Neutrophil (primary cell): ENCODE data around the gene MAP3K13.

Experiments used
- H3K27ac ChIP-seq: fragments of 200-600 bp; sonication (generic); 2 replicates; pipeline ENCODE4 v1.5.1; 2016; ENCODE audit warnings: mild to moderate bottlenecking, moderate library complexity
- H3K27me3 ChIP-seq: fragments of 200-600 bp; sonication (generic); 2 replicates; pipeline ENCODE4 v1.6.0; 2016; ENCODE audit warnings: mild to moderate bottlenecking
- H3K36me3 ChIP-seq: fragments of 200-600 bp; sonication (generic); 2 replicates; pipeline ENCODE4 v1.5.1; 2017
- H3K4me1 ChIP-seq, 2 experiments: fragments of 200-600 bp in 1 of 2; sonication (generic) in 1 of 2; 1 replicate in 1 of 2; 2 replicates in 1 of 2; pipeline versions ENCODE4 v1.5.1 to v1.6.1; 2013 to 2016; ENCODE audit warnings: low read depth in 1 of 2, low read length in 1 of 2, mild to moderate bottlenecking in 1 of 2, moderate library complexity in 1 of 2; ENCODE audit not compliant: control insufficient read depth in 1 of 2, insufficient read depth in 1 of 2
- H3K4me3 ChIP-seq, 2 experiments: fragments of 200-600 bp in 1 of 2; sonication (generic) in 1 of 2; 1 replicate in 1 of 2; 2 replicates in 1 of 2; pipeline ENCODE4 v1.5.1; 2013 to 2016; ENCODE audit warnings: low read depth in 1 of 2, low read length in 1 of 2, mild to moderate bottlenecking in 1 of 2, moderate library complexity in 1 of 2
- H3K9me3 ChIP-seq: fragments of 200-600 bp; sonication (generic); 2 replicates; pipeline ENCODE4 v1.5.1; 2016
- TF ChIP-seq, protein P1 (sequence below): fragments of 200-600 bp; sonication (generic); IDR thresholded peaks from 2 replicates; pipeline ENCODE4 v1.5.1; 2016; ENCODE audit warnings: antibody characterized with exemption

The MAP3K13 gene

DNA sequence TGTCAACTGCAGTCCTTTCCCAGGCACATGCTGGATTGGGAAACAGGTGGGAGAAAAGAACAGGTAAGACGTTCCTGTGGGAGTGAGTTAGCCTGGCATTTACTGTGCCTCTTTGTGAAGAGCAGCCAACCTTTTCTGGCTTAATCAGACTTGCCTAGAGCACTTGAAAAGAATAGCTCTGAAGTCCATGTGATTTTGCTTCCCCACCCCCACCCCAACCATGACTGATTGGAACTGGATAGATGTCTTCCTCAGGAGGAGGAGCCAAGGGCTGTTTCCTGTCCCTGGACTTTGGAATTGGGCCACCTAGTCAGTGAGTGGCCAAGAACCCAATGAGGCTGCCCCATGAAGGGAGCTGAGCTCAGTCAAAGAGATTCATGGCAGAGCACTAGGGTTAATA, 140.6 kb downstream of the MAP3K13 start:
- Histone ChIP-seq H3K36me3 (no peaks in the 10 kb centered on the region), H3K4me3 (no peak overlapping the region), H3K27me3 (peaks cover 7% of the 10 kb centered on the region), H3K4me1 (peaks cover under 1 to 8% of the 10 kb centered on the region in 2 experiments), H3K9me3 (no peaks in the 10 kb centered on the region), H3K27ac (no peak overlapping the region)
- TF ChIP-seq, protein P1, sequence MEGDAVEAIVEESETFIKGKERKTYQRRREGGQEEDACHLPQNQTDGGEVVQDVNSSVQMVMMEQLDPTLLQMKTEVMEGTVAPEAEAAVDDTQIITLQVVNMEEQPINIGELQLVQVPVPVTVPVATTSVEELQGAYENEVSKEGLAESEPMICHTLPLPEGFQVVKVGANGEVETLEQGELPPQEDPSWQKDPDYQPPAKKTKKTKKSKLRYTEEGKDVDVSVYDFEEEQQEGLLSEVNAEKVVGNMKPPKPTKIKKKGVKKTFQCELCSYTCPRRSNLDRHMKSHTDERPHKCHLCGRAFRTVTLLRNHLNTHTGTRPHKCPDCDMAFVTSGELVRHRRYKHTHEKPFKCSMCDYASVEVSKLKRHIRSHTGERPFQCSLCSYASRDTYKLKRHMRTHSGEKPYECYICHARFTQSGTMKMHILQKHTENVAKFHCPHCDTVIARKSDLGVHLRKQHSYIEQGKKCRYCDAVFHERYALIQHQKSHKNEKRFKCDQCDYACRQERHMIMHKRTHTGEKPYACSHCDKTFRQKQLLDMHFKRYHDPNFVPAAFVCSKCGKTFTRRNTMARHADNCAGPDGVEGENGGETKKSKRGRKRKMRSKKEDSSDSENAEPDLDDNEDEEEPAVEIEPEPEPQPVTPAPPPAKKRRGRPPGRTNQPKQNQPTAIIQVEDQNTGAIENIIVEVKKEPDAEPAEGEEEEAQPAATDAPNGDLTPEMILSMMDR: no peak

DNA sequence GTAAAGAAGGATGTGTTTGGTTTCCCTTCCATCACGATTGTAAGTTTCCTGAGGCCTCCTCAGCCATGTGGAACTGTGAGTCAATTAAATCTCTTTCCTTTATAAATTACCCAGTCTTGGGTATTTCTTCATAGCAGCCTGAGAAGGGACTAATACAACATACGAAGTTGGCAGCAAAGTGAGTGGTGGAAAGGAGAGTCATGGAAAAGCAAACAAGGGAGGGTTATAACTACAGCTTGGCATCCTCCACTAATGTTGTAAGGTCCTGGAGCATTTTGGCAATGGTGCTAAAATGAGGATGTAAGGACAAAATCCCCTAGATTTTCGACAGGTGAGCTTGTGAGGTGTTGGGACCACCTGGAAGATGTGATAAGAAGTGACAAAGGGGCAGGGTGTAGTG, 141.7 kb downstream of the MAP3K13 start:
- Histone ChIP-seq H3K27ac (no peak overlapping the region), H3K27me3 (peaks cover under 1% of the 10 kb centered on the region), H3K4me1 (no peaks in the 10 kb centered on the region), H3K36me3 (no peaks in the 10 kb centered on the region), H3K9me3 (no peaks in the 10 kb centered on the region), H3K4me3 (no peak overlapping the region)
- TF ChIP-seq, protein P1: no peak

DNA sequence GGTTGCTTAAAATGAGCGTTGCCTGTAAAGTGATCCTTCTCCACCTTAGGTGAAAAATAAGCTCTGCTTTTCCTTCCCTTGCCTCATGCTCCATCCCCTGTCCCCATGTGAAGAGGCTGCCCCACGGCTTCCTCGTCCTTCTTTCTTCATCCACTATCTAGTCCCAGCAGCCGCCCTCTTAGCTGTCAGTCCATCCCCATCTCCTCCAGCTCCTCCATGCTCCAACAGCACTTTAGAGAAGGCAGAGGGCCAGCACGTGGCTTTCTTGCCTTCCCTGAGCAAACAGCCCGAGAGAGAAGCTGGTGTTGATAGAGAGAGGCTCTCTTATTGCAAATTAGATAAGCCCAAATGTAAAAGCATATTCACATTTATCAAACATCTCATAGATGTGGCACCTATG, 144.9 kb downstream of the MAP3K13 start:
- Histone ChIP-seq H3K4me1 (no peaks in the 10 kb centered on the region), H3K36me3 (no peaks in the 10 kb centered on the region), H3K4me3 (no peak overlapping the region), H3K27ac (no peak overlapping the region), H3K27me3 (no peaks in the 10 kb centered on the region), H3K9me3 (no peaks in the 10 kb centered on the region)
- TF ChIP-seq, protein P1: no peak

DNA sequence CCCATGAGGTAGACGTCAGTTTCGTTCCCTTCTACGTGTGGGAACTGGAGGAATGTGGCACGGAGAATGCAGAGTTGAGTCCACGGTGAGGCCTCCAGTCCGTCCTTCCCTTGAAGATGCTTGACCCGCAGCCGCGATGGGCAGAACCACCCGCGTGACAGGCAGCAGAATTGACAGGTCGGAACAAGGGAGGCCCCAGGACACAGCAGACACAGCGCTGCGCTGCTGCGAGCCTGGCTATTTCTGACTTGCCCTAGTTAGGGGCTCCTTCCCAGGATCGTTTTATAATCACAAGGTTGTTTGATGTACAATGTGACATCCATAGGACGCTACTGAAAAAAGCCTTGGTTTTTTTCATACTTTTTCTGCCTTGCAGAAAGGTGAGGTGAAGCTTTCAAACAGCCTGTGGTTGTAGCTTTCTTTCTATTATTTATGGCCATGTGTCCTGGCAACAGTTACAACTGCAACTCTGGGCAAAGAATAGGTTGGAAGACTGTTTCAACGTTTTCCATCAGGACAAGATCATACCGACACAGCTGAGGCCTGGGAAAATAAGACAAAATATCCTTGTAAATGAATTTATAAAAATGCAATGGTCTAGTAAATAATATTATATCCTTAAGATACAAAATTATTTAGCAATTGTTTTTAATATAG, 145.5 kb downstream of the MAP3K13 start:
- Histone ChIP-seq H3K9me3 (no peaks in the 10 kb centered on the region), H3K27ac (no peak overlapping the region), H3K4me3 (no peak overlapping the region), H3K36me3 (no peaks in the 10 kb centered on the region), H3K27me3 (no peaks in the 10 kb centered on the region), H3K4me1 (no peaks in the 10 kb centered on the region)
- TF ChIP-seq, protein P1: no peak

DNA sequence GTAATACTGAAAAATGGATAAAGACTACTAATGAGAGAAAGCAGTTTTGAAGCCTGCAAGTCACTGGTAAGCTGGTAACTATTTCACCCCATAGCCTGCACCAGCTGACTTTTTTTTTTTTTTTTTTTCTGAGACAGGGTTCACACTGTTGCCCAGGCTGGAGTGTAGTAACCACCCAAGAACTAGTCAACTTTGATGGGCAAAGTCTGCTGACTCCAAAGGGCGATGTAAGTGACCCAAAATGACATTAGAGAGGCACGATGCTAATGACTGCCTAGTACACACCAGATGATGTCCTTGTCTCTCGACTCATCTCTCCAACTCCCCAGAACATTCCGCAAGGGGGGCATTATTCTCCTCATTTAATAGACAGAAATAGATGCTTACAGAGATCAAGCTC, 148.8 kb downstream of the MAP3K13 start:
- Histone ChIP-seq H3K27ac (no peak overlapping the region), H3K4me1 (no peaks in the 10 kb centered on the region), H3K9me3 (no peaks in the 10 kb centered on the region), H3K4me3 (no peak overlapping the region), H3K36me3 (no peaks in the 10 kb centered on the region), H3K27me3 (peaks cover 6% of the 10 kb centered on the region)
- TF ChIP-seq, protein P1: no peak
